NCI-H524 (cell line): ENCODE measurements around the gene REXO1.

Experiments
- DNase-seq, 2 experiments: peaks; one replicate each; lab custom pipeline; 2025; lab: John Stamatoyannopoulos, UW

The REXO1 gene

GRCh38 chr19:1790054-1790792 lies 58.1 kb downstream of the REXO1 start:
- DNase-seq: no peak

GRCh38 chr19:1789261-1790041 lies 58.8 kb downstream of the REXO1 start:
- DNase-seq: peak in 1 of 2 experiments; percentile 27

- DNase-seq: no peak
Measured at GRCh38 chr19:1787116-1787515, 61.2 kb downstream of the REXO1 start.

DNA sequence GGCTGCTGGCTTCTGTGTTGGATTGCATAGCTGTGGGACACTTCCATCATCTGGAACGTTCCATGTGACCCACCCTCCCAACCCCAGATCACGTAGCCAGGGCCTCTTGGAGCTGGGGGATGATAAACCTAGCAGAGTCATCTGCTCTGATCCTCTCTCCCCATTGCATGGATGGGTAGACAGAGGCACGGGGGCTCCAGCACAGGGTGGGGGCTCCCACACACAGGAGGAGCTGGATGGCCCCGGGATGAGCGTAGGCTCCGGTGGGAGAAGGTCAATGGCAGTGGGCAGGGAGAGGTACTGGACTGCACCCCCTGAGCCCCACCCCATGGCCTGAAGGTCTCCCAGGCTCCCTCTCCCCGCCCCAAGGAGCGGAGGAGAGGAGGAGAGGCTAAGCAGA lies 61.6 kb downstream of the REXO1 start:
- DNase-seq: no peak

DNA sequence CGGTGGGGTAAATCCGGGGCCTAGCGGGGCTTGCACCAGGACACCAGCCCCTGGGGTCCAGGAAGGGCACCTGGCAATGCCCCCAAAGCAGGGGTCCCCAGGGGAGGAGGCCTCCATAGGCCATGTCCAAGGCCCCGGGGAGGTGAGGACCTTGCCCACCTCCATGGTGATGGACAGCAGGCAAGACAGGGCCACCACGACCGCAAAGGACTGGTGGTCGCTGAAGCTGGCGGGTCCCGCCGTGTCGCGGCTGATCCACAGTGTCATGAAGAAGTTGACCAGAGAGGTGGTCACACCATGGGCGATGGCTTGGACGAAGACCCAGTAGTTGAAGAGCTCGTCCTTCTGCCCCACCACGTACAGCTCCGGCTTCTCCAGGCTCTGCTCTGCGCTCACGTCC lies 63.0 kb downstream of the REXO1 start:
- no peak for DNase-seq

GRCh38 chr19:1783874-1784273 lies 64.4 kb downstream of the REXO1 start:
- no peak for DNase-seq

DNA sequence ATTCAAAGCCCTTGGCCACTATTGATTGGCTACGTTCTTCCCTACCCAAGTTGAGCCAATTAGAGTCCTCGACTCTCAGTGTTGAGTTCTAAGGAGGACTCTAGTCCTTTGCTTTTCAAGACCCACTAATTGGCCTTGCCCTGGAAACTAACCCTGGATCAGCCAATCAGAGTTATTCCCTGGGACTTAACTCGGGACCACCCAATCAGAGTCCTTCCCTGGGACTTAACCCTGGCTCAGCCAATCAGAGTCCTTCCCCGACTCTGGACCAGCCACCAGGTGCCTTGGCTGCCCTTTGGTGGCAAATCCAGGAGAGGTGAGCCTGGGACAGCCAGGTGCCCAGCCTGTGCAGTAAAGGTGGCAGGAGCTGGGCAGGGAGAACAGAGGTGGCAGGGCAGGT lies 64.9 kb downstream of the REXO1 start:
- no peak for DNase-seq

DNA sequence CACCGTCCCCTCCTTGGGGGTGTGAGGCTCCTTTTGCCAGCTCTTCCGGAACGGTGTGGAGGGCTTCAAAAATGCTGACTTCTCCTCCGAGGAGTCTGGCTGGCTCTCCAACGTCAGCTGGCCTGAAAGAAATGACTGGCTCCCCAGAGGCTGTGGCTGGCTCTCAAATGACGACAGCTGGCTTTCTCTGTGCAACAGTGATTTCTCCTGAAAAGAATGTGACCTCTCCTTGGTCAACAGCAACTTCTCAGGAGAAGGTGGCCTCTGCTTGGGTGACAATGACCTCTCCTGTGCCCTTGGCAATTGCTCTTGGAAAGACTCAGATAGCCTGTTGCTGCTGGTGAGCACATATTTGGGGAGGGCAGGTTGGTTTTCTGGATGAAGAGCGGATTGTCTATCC lies 65.8 kb downstream of the REXO1 start:
- DNase-seq: no peak

DNA sequence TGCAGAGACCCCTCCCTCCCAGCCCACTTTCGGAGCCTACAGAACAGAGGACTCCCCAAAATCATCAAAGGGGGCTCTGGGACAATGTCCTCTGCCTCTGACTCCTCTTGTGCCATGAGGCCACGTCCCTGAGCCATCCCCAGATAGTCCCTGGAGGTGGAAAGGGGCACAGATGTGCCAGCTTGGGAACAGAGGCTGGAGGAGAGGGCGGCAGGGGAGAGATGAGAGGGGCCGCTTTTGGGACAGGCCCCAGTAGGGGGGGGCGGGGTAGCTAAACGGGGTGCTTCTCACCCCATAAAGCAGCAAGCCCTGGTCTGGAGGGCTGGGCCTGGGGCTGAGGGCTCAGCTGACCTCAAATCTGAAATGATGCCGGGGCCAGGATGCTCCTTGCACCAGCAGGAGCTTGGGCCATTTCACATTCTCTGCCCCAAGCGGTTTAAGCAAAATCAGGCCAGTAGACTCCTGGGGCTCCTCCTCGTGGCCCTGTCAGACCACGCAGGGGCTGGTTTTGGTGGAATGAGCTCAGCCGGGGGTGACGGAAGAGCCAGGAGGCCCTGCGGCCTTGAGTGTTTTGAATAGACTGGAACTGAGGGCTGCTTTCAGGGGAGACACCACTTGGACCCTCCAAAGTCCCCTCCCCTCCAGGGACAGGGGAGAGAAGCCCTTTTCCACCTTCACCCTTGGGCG lies 67.9 kb downstream of the REXO1 start:
- peak in 1 of 2 experiments; percentile 45 for DNase-seq

DNA sequence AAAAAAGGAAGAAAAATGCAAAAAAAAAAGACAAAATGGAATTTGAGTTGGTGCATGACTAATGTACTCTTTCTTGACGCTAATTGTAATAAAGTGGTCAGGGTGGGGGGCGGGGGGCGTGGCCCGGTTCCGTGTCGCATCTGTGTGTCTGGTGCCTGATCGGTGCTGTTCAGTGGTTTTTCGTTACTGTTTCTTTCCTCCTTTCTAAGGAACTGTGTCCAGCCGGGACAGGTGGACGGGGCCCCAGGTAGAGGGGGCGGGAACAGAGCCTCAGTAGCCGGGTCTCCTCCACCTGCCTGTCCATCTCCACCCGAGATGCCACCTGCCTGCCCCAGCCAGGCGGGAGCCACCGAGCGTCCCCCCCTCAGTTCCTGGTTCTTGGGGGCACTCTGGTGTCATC lies 68.7 kb downstream of the REXO1 start:
- DNase-seq: no peak

DNA sequence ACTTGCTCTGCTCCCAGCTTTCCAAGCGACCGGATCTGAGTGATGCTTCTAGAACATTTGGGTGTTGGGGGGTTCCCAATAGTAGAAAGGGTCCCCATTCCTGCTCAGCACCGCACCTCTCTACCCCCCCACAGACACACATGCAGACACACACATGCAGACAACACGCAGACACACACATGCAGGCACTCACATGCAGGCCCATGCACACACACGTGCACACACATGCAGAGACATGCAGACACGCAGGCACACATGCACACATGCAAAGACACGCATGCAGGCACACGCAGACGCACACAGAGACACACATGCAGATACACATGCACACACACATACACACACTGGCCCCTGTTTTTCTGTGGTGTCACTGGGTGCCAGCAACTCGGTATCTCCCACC lies 71.1 kb downstream of the REXO1 start:
- no peak for DNase-seq

- no peak for DNase-seq
Measured at GRCh38 chr19:1776606-1777147, 71.6 kb downstream of the REXO1 start.

DNA sequence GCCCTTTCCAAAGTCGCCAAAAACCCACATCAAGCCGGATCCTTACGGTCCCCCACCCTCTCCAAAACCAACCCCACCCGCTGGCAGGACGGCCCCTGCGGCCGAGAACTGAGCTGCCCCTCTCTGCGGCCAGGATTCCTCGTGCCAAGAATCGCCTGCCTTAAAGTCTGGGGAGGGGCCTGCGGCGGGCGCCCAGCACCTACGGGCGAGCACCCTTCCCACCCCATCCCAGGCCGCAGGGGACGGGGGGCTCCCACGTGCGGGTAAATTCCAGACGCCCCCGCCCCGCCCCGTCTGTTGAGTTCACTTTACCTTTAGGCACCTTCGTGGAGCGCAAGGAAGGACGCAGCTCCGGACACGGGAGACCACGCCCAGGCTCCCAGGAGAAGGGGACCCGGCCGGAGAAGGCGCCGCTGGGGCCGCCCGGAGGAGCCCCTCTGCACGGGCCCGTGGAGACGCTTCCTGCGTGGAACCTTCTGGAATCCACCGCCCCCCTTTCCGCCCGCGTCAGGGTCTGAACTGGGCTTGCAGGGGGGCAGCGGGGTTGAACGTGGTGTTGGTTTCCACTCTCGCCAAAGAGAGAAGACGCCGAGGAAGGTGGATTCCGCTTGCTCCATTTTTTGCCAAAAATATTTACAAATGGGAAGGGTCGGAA lies 72.2 kb downstream of the REXO1 start:
- no peak for DNase-seq

GRCh38 chr19:1774989-1775772 lies 73.1 kb downstream of the REXO1 start:
- peak; percentile 42 to 64 for DNase-seq

DNA sequence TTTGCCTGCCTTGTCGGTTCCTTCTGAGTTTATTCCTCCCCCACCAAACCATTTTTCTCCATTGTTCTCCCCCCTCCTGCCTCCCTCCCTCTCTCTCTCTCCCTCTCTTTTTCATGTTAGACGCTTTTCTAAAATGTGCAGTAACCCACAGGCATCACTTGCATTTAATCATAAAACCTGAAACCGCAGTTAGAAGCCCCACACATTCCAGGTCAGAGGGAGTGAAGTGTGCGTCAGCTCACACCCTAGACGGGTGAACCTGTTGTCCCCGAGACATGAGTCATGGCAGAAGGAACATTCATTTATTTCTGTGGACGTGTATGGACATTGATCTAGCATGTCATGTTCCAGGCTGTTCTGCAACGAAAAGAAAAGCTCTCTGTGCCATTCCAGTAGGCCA lies 75.1 kb downstream of the REXO1 start:
- DNase-seq: no peak

- DNase-seq: no peak
Measured at GRCh38 chr19:1770866-1771576, 77.3 kb downstream of the REXO1 start.

- DNase-seq: no peak
Measured at GRCh38 chr19:1769645-1769985, 78.7 kb downstream of the REXO1 start.

- DNase-seq: no peak
Measured at GRCh38 chr19:1768918-1769644, 79.2 kb downstream of the REXO1 start.

GRCh38 chr19:1768248-1768647 lies 80.0 kb downstream of the REXO1 start:
- DNase-seq: no peak

GRCh38 chr19:1767464-1767933 lies 80.8 kb downstream of the REXO1 start:
- DNase-seq: peak in 1 of 2 experiments; percentile 42
